ENCODE data around the gene ARID4B.

The ARID4B gene

GRCh38 chr1:235127732-235128455 is 200.1 kb downstream of the ARID4B start:
- Histone ChIP-seq H3K4me1 (ENCODE audit: control insufficient read depth, insufficient read depth, low read length, poor library complexity, severe bottlenecking) (peaks cover 29% of the 10 kb centered on the region), H3K36me3 (ENCODE audit: control insufficient read depth, insufficient read depth, low read length) (peaks cover 8% of the 10 kb centered on the region), H3K9me3 (ENCODE audit: control insufficient read depth, low read length) (no peaks in the 10 kb centered on the region), H3K27me3 (replicated peaks; ENCODE audit: control insufficient read depth, insufficient read depth, low read length, poor library complexity, severe bottlenecking) (no peaks in the 10 kb centered on the region), H3K27ac (ENCODE audit: insufficient read depth, low read length, poor library complexity, severe bottlenecking) (peak overlapping the region; percentile 96), H3K4me3 (ENCODE audit: insufficient read depth, low read depth, low read length, poor library complexity, severe bottlenecking) (peak overlapping the region; percentile 92)
- no peak for DNase-seq

GRCh38 chr1:235127203-235127602 is 200.8 kb downstream of the ARID4B start:
- no peaks in the 10 kb centered on the region for H3K9me3 ChIP-seq (ENCODE audit: control insufficient read depth, low read length)
- peaks cover 5% of the 10 kb centered on the region for H3K36me3 ChIP-seq (ENCODE audit: control insufficient read depth, insufficient read depth, low read length)
- peaks cover 29% of the 10 kb centered on the region for H3K4me1 ChIP-seq (ENCODE audit: control insufficient read depth, insufficient read depth, low read length, poor library complexity, severe bottlenecking)
- peak overlapping the region; percentile 96 for H3K27ac ChIP-seq (ENCODE audit: insufficient read depth, low read length, poor library complexity, severe bottlenecking)
- peak overlapping the region; percentile 92 for H3K4me3 ChIP-seq (ENCODE audit: insufficient read depth, low read depth, low read length, poor library complexity, severe bottlenecking)
- H3K27me3 ChIP-seq (replicated peaks; ENCODE audit: control insufficient read depth, insufficient read depth, low read length, poor library complexity, severe bottlenecking) = no peaks in the 10 kb centered on the region
- no peak for DNase-seq

GRCh38 chr1:235124665-235125064 is 203.3 kb downstream of the ARID4B start:
- DNase-seq = no peak
- Histone ChIP-seq H3K4me3 (ENCODE audit: insufficient read depth, low read depth, low read length, poor library complexity, severe bottlenecking) (no peak overlapping the region), H3K9me3 (ENCODE audit: control insufficient read depth, low read length) (no peaks in the 10 kb centered on the region), H3K4me1 (ENCODE audit: control insufficient read depth, insufficient read depth, low read length, poor library complexity, severe bottlenecking) (peaks cover 29% of the 10 kb centered on the region), H3K27ac (ENCODE audit: insufficient read depth, low read length, poor library complexity, severe bottlenecking) (no peak overlapping the region), H3K36me3 (ENCODE audit: control insufficient read depth, insufficient read depth, low read length) (peaks cover 23% of the 10 kb centered on the region), H3K27me3 (replicated peaks; ENCODE audit: control insufficient read depth, insufficient read depth, low read length, poor library complexity, severe bottlenecking) (no peaks in the 10 kb centered on the region)

- Histone ChIP-seq H3K4me1 (ENCODE audit: control insufficient read depth, insufficient read depth, low read length, poor library complexity, severe bottlenecking) (peaks cover 26% of the 10 kb centered on the region), H3K27ac (ENCODE audit: insufficient read depth, low read length, poor library complexity, severe bottlenecking) (no peak overlapping the region), H3K4me3 (ENCODE audit: insufficient read depth, low read depth, low read length, poor library complexity, severe bottlenecking) (no peak overlapping the region), H3K27me3 (replicated peaks; ENCODE audit: control insufficient read depth, insufficient read depth, low read length, poor library complexity, severe bottlenecking) (no peaks in the 10 kb centered on the region), H3K9me3 (ENCODE audit: control insufficient read depth, low read length) (no peaks in the 10 kb centered on the region), H3K36me3 (ENCODE audit: control insufficient read depth, insufficient read depth, low read length) (peaks cover 29% of the 10 kb centered on the region)
- no peak for DNase-seq
Observed at GRCh38 chr1:235124111-235124510, 203.9 kb downstream of the ARID4B start.

- peaks cover 46% of the 10 kb centered on the region for H3K36me3 ChIP-seq (ENCODE audit: control insufficient read depth, insufficient read depth, low read length)
- no peak for DNase-seq
- no peaks in the 10 kb centered on the region for H3K9me3 ChIP-seq (ENCODE audit: control insufficient read depth, low read length)
- no peaks in the 10 kb centered on the region for H3K27me3 ChIP-seq (replicated peaks; ENCODE audit: control insufficient read depth, insufficient read depth, low read length, poor library complexity, severe bottlenecking)
- H3K27ac ChIP-seq (ENCODE audit: insufficient read depth, low read length, poor library complexity, severe bottlenecking) = no peak overlapping the region
- H3K4me3 ChIP-seq (ENCODE audit: insufficient read depth, low read depth, low read length, poor library complexity, severe bottlenecking) = no peak overlapping the region
- peaks cover 24% of the 10 kb centered on the region for H3K4me1 ChIP-seq (ENCODE audit: control insufficient read depth, insufficient read depth, low read length, poor library complexity, severe bottlenecking)
Observed at GRCh38 chr1:235122348-235122747, 205.6 kb downstream of the ARID4B start.

Data from effector memory CD4-positive, alpha-beta T cell (primary cell).